Stimulated activated CD4-positive, alpha-beta T cell treated with anti-CD3 and anti-CD28 coated beads, TNF-alpha, amount 100 ng/mL, for 24 hours (primary cell): Measurements from ENCODE around the gene BTBD16.

Experiments
- DNase-seq, 3 experiments: peaks; one replicate each; pipeline ENCODE4 v3.0.0-alpha.2; 2020; ENCODE audit warnings: low read depth in 3 of 3

Gene BTBD16

DNA sequence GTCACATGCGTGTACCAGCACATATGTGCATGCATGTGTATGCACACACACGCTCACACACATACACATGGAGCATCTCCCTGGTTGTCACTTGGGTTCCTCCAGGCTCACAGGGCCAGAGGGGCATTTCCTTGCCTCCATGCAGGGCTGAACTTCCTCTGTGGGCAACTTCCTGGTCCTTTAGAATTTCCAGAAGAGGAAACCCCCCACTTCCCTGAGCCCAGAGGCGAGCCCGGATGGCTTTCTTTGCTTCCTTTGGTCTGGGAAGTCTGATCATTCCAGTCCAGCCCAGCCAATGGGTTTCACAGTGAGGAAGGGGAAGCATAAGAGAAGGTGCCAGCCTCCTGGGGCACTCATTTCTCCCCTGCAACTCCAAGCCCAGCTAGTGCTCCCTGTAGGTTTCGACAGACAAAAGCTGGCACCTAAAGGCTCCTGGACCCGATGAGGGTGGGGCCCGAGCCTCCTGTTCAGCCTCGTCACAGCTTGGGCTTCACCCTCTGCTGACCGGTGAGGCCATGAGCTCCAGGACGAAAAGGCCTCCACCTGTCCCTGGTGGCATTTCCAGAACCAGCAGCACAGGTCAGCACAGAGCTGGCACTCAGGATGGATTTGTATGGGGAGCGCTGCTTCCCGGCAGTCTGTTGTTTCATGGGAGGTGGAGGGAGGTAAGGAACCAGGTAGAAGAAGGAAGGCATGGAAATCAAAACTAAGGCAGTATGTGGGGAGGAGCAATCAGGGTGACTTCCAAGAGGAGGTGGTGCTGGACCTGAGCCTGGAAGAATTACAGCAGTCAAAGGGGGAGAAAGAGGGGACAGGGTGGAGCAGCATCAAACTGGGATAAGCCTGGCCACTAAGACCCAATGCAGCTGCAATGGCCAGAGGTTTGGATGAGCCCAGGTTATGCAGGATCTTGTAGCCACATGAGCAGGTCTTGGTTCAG lies 23.7 kb downstream of the BTBD16 start:
- DNase-seq: no peak

DNA sequence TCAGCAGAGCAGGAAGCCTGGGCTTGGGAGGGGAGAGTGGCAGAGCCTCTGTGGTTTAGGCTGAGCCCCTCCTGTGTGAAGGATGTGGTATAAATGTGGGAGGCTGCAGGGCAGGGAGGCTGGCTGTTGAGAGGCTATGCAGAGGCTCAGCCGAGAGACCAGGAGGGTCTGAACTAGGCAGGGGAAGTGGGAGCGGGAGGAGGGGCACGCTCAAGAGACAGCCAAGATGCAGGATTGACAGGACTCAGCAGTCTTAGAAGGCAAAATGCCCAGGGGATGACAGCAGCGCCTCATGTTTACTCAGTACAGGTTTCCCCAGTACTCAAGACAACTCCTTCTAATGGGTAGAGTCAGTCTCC lies 24.3 kb downstream of the BTBD16 start:
- DNase-seq: no peak

DNA sequence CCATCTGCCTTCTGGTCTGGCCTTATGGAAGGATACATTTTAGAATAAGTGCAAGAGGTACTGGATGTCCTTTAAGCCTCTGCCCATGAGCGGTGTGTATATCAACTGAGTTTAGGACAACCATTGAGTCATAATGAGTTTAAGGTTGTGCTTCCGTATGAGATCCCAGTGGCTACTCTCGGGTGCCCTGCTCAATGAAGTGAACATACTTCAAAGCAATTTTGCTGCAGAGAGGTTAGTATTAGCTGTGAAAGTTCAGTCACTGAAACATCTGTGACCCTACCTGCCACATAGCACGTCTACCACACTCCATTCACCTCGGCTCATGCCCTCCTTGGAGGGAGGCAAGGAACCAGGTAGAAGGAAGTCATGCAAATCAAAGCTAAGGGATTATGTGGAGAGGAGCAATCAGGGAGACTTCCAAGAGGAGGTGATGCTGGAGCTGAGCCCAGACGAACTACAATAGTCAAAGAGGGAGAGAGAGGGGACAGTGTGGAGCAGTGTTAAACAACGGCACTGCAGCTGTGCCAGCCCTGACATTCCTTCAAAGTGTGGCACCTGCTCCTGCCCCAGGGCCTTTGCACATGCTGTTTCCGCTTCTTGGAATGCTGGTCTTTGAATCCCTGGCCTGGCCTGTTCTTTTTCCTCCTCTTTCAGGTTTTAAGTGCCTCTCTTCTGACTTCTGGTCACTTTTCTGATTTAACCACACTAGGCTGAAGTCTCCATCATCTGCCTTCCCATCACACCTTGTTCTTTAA lies 25.4 kb downstream of the BTBD16 start:
- no peak for DNase-seq

DNA sequence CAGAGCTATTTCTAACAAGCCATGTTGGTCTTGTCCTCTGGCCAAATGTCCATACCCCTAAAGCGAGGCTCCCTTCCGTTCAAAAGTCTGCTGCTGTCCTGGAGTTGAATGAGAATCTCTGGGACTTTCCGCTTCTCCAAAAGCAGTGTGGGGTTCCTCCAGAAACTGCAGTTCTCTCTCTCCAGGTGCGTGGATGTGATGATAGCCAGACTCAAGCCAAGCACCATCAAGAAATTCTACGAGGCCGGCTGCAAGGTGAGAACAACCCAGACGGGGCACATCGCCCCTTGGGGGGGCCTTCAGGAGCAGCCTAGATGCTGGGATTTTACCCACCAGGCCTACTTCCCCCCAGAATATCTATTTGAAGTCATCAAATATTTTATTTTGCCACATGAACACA lies 26.5 kb downstream of the BTBD16 start:
- no peak for DNase-seq

DNA sequence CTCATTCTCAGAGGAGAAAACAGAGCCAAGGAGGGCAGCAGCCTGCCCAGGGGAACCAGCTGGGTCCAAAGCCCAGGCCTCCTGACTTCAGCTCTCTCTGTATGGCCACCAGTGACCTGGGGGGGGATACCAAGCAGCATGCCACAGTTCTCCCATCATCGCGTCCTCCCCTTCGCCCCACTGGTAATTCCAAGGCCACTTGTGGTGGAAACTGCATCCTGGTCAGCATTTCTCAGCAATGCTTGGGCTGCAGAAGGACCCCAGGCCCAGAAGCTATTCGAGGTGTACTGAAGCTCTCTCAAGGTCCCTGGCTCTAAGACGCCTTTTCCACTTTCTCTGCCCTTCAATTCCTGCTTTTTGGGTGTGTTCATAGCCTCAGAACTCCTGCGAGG lies 27.1 kb downstream of the BTBD16 start:
- DNase-seq: no peak

DNA sequence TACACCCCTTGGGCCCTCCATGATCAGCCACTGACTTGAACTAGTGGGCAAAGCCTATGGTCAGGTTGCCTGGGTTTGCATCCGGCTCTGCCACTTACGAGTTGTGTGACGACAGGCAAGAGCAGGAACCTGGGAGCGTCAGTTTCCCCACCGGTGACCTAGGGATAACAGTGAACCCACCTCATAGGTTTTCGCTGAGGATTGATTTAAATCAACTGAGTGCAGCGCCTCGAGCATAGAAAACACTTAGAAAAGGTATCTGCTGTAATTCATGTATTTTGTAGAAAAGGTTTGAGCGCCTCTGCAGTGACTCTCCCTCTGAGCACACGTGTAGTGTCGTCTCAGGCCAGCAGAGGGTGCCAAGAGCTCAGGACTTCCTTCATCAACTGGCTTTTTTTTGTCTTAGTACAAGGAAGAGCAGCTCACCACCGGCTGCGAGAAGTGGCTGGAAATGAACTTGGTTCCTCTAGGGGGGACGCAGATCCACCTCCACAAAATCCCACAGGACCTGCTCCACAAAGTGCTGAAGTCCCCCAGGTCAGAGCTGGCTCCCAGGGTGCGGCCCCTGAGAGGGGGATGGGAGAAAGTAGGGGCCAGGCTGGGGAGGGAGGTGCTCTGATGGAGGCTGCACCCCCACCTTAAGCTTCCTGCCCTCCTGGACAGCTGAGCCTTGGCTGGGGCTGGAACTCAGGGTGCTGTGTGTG lies 27.7 kb downstream of the BTBD16 start:
- peak; percentile 24 to 64 (median 34) for DNase-seq

DNA sequence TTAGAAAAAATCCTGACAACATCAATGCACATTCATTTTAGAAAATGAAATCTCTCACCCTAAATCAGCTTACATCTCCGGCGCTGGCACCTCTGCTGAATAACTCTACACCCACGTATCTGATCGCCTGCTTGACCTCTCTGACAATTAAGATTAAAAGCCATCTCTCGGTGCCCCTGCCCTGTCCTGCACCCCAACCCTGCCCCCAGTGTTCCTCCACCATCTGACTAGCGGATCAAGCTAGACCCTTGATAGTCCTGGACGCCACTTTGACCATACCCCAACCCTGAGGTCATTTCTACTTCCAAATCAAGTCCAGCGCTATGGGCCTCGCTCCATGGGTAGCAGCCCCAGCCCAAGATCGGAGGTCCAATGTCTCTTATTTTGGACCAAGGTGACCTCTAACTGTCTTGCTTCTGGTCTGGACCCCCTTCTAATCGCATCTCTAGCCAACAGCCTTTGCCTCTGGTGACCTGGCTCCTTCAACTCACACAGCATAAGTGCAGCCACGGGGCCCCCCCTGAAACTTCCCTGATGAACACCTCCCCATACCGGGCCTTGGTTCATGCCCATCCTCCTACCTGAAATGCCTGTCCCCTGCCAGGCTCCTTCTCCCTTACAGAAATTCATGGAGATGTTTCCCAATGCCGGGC lies 28.5 kb downstream of the BTBD16 start:
- no peak for DNase-seq

DNA sequence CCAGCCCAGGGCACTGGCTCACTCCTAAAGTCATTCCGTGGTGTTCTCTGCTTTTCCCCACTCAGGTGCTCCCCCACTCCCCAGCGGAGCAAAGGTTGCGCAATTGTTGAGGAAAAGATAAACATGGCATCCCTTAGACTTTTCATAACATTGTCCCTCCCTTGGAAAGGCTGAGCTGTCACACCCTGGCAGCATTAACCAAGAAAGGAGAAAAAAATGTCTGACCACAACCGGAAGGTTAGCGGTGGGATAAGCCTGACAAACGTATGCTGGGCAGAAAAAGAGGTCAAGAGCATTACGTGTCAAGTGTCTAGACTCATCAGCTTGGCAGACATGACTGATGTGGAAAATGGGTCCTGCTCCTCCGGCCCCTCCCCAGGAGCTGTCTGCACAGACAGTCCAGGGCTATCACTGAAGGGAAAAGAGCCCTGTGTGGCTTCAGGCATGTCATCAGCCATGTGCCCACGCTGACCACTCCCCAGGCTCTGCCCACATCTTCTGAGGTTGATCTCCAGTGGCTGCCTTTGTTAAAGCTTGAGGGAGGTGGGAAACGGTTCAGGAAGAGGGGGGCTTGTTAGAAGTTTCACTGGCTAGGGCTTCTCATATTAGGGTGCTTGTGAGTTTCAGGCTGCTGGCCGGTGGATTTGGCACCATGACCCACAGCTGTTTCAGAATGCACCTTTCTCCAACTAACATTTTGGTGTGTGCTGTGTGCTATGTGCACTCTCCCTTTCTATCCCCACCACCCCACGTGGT lies 30.1 kb downstream of the BTBD16 start:
- no peak for DNase-seq

DNA sequence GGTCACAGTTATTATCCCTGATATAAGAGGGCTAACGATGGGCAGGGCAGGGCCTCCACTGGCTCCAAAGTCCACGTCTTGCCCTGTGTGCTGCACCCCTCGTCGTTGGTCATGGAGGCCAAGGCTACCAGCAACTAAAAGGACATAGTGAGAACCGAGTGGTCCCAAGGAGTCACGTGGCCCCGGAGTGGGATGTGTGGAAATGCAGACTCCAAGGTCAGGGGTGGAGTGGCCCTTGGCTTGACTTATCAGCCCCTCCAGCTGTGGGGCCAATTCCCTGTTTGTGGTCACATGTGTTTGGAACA lies 30.7 kb downstream of the BTBD16 start:
- DNase-seq: no peak

DNA sequence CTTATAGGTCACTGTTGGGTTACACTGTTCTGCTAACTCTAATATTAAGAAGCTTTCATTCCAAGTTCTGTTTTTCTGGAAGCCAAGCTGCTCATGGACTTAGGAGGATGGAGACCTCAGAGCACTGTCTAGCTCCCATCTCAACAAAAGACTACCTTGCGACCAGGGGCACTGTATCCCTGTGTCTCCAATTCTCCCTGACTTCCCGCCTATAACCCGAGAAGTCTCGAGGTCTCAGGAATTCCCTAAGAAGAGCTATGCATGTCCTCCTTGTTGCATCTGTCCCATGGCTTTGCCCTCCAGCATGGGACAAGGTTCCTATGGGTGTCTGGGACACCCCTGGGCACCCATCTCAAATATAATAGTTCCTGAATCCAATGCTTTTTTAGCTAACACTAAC lies 31.2 kb downstream of the BTBD16 start:
- DNase-seq: no peak

DNA sequence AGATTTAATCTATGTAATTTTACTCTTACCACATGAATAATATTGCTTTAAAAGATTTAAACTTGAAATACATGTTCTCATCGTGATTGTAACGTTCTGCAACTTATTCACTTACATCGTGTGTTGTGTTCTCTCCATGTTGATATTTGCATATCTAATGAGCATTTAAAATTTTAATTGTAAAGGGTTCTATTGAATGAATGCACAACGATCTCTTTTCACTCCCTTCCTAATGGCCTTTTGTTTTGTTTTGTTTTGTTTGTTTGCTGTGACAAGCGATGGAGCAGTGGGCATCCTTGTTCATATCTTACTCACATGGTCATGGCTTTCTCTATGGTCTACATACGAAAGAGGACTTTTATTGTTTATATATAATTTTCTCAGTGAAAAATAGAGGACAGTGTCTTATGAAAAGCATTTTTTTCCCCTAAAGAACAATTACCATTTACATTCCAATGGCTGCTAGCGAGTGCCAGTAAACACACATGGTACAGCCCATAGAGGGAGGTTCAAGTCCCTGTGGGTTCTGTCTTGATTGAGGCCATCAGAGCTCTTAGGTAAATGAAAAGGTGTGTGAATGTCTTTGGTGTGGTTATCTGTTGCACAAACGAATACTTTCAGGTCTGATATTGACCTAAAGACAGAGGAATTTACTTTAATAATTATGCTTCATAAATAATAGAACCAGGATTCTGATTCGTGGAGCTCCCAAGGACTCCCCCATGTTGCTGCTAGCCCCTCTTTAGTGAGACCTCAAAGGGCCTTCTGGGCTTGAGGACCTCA lies 32.4 kb downstream of the BTBD16 start:
- no peak for DNase-seq

DNA sequence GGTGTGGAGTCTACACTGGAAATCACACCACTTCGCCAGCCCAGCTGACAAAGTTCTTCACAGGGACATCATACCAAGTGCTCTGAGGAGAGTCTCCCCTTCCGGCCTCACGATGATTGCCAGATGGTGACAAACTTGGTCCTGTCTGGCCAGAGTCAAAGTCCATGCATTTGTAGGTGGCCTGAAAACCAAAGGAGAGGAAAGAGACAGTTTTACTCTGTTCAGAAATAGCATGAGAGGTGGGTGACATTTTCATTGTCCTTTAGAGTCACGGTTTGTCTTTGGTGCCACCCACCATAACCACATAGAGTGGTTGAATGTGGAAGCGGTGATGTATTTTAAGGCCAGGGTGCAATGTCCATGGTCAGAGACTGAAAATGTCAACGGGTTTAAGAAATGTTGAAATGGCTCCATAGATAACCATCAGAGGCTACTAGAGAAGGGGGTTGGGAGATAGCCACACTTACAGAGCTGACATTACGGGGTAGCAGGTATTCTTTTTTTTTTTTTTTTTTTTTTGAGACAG lies 33.0 kb downstream of the BTBD16 start:
- no peak for DNase-seq

DNA sequence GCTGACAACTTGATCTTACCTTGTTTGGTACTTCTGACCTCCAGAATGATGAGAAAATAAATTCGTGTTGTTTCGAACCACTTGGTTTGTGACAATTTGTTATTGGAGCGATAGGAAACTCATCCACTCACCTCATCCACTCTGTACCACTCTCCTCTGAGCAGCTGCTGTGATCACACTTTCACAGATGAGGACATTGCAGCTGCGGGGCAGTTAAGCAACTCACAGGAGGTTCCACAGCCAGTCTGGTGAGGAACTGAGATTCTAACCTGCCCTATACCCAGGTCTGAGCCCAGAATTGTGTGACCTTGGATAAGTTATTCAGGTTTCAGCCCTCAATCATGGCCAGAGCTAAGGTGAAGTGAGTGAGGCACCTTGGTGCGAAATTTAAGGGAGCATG lies 35.2 kb downstream of the BTBD16 start:
- no peak for DNase-seq

DNA sequence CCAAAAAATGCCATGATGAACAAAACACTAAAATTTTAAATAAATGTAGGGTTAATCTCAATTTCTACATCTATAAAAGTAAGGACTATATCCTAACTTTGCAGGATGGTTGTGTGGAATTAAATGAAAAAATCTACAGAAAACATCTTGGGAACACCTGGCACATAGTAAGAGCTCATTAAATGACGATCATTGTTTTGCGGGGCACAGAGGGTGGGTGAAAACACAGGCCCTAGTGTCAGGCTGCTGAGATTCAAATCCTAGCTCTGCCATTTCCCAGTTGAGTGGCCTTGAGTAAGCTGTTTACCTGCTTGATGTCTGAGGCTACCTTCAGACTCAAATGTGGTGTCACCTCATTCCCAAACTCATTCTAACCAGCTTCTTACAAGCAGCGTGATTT lies 35.6 kb downstream of the BTBD16 start:
- DNase-seq: no peak

DNA sequence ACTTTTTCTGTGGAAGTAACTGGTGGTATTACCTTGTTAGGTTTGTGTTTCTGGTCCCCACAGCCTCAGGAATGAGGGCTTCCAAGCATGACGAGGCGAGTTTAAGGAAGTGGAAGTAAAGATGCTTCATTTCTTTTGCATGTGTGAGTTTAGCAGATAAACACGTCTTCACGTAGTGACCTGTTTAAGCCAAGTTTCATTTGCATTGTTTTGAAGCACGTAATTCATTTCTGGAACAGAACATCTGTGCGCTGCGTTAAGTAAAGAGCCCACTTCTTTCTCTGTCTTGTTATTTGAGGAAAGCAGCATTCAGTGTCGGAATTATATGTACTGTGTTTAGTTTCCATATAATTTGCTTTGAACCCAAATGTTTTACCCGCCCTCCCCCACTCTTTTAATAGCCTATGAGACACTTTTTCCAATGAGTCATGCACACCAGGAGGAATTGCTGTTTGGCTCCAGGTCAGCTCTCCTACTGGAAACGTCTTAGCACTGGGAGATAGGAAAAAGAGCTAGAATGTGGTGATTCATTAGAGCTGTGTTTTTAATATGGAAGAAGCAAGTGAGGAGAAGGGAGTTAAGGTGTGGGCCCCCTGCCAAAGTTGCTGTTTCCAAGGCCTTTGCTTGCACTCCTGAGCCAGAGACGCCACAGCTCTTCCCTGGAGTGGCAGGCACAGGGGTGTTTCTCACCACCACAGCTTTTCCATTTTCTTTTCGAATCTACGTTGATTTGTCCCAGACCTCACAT lies 36.7 kb downstream of the BTBD16 start:
- no peak for DNase-seq

DNA sequence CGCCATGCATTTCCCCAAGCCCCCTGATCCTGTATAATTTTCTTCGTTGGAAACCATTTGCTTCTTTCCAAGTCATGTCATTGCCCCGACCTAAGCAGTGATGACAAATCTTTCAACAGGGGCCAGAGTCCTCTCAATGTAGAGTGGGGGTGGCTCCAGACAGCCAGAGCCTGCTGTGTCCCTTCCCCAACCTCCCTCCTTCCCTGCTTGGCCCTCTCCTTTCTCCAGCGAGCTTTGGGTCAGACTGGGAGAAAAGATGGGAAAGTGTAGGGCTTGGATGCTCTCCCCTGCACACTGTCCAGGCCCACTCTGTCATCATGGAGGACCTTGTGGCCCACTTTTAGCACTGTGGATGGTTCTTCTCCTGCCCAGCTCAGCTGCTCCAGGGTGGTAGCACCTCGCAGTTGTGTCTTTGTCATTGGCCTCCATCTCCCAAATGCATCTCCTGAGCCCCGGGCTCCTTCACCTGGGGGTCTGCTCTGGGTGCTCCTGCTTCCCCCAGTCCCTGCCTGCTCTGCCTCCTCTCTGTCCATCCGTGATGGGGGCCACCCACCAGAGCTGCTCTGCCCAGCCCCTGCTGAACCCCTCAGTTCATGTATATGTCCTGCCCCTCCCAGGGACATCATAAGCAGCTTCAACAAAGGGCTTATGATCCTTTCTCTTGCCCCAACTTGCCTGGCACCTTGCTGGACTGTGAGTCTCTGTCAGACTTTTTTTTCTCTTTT lies 37.5 kb downstream of the BTBD16 start:
- DNase-seq: no peak

DNA sequence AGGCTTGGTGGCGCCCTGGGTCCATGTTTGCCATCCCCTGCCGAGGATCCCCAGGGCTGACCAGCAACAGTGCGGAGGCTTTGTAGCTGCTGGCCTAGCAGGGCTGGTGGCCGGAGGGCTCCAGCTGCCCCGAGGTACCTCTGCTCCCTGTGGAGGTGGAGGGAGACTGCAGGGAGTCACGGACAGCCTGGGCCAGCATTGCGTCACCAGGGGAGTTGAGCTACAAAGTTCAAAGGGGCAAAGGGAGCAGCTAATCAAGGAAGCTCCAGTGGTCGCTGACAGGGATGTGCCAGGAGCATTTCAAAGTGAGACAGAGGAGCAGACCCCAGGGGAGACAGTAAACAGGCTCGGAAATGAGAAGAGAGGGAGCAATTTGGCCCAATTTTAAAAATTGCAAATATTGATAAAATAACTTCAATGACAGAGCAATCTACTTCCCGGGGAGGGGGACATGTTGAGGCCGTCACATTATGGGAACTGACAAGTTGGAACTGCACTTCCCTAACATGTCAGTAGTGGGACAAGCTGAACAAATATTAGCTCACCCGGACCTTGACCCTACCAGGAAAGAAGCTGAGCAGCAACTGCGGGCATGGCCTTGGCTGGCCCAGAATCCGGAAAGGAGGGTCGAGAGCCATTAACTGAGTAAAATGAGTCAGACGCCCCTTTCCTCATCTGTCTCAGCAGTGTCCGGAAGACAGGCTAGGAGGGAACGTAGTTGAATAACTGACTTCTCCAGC lies 39.4 kb downstream of the BTBD16 start:
- no peak for DNase-seq

DNA sequence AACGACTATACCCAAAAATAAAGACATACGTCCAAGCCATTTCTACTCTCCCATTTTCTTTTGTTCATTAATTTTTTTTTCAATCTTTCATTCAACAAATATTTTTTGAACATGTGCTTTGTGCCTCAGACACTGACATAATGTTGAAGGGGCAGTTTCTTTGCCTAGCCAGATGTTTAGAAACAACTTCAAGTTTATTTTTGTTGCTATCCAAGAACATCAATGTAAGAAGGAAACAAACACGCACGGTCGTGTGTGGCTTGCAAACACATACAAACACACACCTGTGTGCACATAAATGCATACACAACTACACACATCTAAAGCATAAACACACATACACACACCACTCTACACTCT lies 39.9 kb downstream of the BTBD16 start:
- DNase-seq: no peak
